RWPE2 (cell line): ENCODE measurements around the gene ACTL10.
A peak's percentile ranks its signal among the peaks of the same experiment; 100 is the strongest.

Source experiments
- ATAC-seq: fragments of 200-7000 bp; cut with Tn5 transposase; 3 replicates; pipeline ENCODE4 v1.9.1; 2021; ENCODE audit warnings: low read depth
- DNase-seq: peaks from one replicate; pipeline ENCODE4 v3.0.0-alpha.2; 2020; ENCODE audit warnings: low spot score
- H3K27ac ChIP-seq: fragments of 450-650 bp; 2 replicates; pipeline ENCODE4 v1.5.1; 2017; ENCODE audit warnings: mild to moderate bottlenecking; ENCODE audit not compliant: poor library complexity, severe bottlenecking
- H3K27me3 ChIP-seq: fragments of 250-450 bp; sonication (Bioruptor Pico); 2 replicates; pipeline ENCODE4 v1.5.1; 2021; ENCODE audit warnings: mild to moderate bottlenecking, moderate library complexity; ENCODE audit not compliant: insufficient read depth, poor library complexity, severe bottlenecking
- H3K36me3 ChIP-seq: fragments of 250-450 bp; sonication (Bioruptor Pico); 2 replicates; pipeline ENCODE4 v1.5.1; 2020; ENCODE audit warnings: low read depth, mild to moderate bottlenecking, moderate library complexity
- H3K4me1 ChIP-seq: fragments of 250-450 bp; sonication (Bioruptor Pico); 2 replicates; pipeline ENCODE4 v1.5.1; 2021; ENCODE audit warnings: mild to moderate bottlenecking, moderate library complexity; ENCODE audit not compliant: insufficient read depth, poor library complexity, severe bottlenecking
- H3K4me3 ChIP-seq: fragments of 250-450 bp; sonication (Bioruptor Pico); 2 replicates; pipeline ENCODE4 v1.5.1; 2021; ENCODE audit warnings: mild to moderate bottlenecking, moderate library complexity; ENCODE audit not compliant: severe bottlenecking
- H3K9me3 ChIP-seq: fragments of 250-450 bp; sonication (Bioruptor Pico); 2 replicates; pipeline ENCODE4 v1.5.1; 2021; ENCODE audit warnings: mild to moderate bottlenecking, moderate library complexity; ENCODE audit not compliant: severe bottlenecking
- CTCF ChIP-seq: fragments of 450-650 bp; IDR thresholded peaks from one replicate; pipeline ENCODE4 v1.5.1; 2017; ENCODE audit warnings: mild to moderate bottlenecking, moderate library complexity; ENCODE audit not compliant: poor library complexity, severe bottlenecking

The ACTL10 gene

GRCh38 chr20:33676652-33677645, 10.2 kb downstream of the ACTL10 start:
- Histone ChIP-seq H3K4me1 (no peaks in the 10 kb centered on the region), H3K9me3 (no peaks in the 10 kb centered on the region), H3K27ac (no peak overlapping the region), H3K36me3 (peaks cover 50% of the 10 kb centered on the region), H3K27me3 (no peaks in the 10 kb centered on the region), H3K4me3 (no peak overlapping the region)
- TF ChIP-seq CTCF: no peak
- DNase-seq (peak; percentile 89), ATAC-seq (no peak)

- no peak overlapping the region for H3K27ac ChIP-seq
- no peak for TF ChIP-seq CTCF
- H3K9me3 ChIP-seq: no peaks in the 10 kb centered on the region
- H3K36me3 ChIP-seq: peaks cover 58% of the 10 kb centered on the region
- no peaks in the 10 kb centered on the region for H3K27me3 ChIP-seq
- no peaks in the 10 kb centered on the region for H3K4me1 ChIP-seq
- no peak overlapping the region for H3K4me3 ChIP-seq
- DNase-seq: peak; percentile 82
- no peak for ATAC-seq
Measured at GRCh38 chr20:33677991-33678702, 11.4 kb downstream of the ACTL10 start.

- no peak overlapping the region for H3K4me3 ChIP-seq
- H3K36me3 ChIP-seq: peaks cover 70% of the 10 kb centered on the region
- H3K9me3 ChIP-seq: no peaks in the 10 kb centered on the region
- peaks cover 5% of the 10 kb centered on the region for H3K4me1 ChIP-seq
- TF ChIP-seq CTCF: no peak
- ATAC-seq (no peak), DNase-seq (peak; percentile 81)
- H3K27ac ChIP-seq: no peak overlapping the region
- H3K27me3 ChIP-seq: no peaks in the 10 kb centered on the region
Measured at GRCh38 chr20:33679758-33680485, 13.2 kb downstream of the ACTL10 start.

- no peak for DNase-seq
- H3K27ac ChIP-seq: no peak overlapping the region
Measured at GRCh38 chr20:33680686-33681085, 13.9 kb downstream of the ACTL10 start.

More at GRCh38 chr20:33680686-33681085, 13.9 kb downstream of the ACTL10 start:
- Histone ChIP-seq H3K9me3 (no peaks in the 10 kb centered on the region), H3K4me3 (no peak overlapping the region), H3K27me3 (no peaks in the 10 kb centered on the region), H3K4me1 (peaks cover 10% of the 10 kb centered on the region), H3K36me3 (peaks cover 70% of the 10 kb centered on the region)
- no peak for TF ChIP-seq CTCF
- no peak for ATAC-seq
